Measurements from ENCODE around the gene LINGO1. TPM values are rescaled to one million over a fixed set of nuclear protein-coding genes. Genes with fewer than 3 reads are reported as not detected.

LINGO1 gene
- total and polyA plus RNA-seq, 2 donors (not counting 1 experiment from before 2014, with no cell fraction given), result 0.05 TPM; not detected in 1

- Histone ChIP-seq H3K27ac (ENCODE audit: insufficient read depth, low read length) (no peak overlapping the region), H4K20me1 (ENCODE audit: control insufficient read depth, extremely low read depth, insufficient read depth, low read length) (no peaks in the 10 kb centered on the region), H3K4me3 (replicated peaks in 1 of 4; ENCODE audit: control extremely low read depth in 1 of 4, insufficient read depth in 1 of 4, low read depth in 3 of 4, low read length in 4 of 4) (no peak overlapping the region), H3K9me3 (ENCODE audit: control insufficient read depth, insufficient read depth, low read depth, low read length) (no peaks in the 10 kb centered on the region), H3K79me2 (ENCODE audit: control insufficient read depth, insufficient read depth, low read length) (no peaks in the 10 kb centered on the region), H2AFZ (ENCODE audit: low read length) (no peak overlapping the region), H3K9ac (ENCODE audit: insufficient read depth, low read length) (no peak overlapping the region), H3K36me3 (ENCODE audit: control insufficient read depth, insufficient read depth, low read length) (no peaks in the 10 kb centered on the region), H3K4me2 (ENCODE audit: extremely low read depth, insufficient read depth, low read length) (no peak overlapping the region), H3K4me1 (ENCODE audit: control insufficient read depth, extremely low read depth, insufficient read depth, low read length) (no peaks in the 10 kb centered on the region), H3K27me3 (ENCODE audit: control insufficient read depth, insufficient read depth, low read length) (peaks cover 21% of the 10 kb centered on the region)
- no peak for DNase-seq (ENCODE audit: low read depth in 2 of 2)
- TF ChIP-seq EZH2 (IDR thresholded peaks at IDR 0.05; ENCODE audit: low read length, missing control alignments), result no peak
- TF ChIP-seq, protein P1, sequence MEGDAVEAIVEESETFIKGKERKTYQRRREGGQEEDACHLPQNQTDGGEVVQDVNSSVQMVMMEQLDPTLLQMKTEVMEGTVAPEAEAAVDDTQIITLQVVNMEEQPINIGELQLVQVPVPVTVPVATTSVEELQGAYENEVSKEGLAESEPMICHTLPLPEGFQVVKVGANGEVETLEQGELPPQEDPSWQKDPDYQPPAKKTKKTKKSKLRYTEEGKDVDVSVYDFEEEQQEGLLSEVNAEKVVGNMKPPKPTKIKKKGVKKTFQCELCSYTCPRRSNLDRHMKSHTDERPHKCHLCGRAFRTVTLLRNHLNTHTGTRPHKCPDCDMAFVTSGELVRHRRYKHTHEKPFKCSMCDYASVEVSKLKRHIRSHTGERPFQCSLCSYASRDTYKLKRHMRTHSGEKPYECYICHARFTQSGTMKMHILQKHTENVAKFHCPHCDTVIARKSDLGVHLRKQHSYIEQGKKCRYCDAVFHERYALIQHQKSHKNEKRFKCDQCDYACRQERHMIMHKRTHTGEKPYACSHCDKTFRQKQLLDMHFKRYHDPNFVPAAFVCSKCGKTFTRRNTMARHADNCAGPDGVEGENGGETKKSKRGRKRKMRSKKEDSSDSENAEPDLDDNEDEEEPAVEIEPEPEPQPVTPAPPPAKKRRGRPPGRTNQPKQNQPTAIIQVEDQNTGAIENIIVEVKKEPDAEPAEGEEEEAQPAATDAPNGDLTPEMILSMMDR (conservative IDR thresholded peaks at IDR 0.05 in 1 of 2, IDR thresholded peaks at IDR 0.05 in 1 of 2; ENCODE audit: low read depth in 1 of 2, low read length in 2 of 2), result no peak
Measured at GRCh38 chr15:77653832-77654480, 21.2 kb upstream of the LINGO1 start.

- no peak overlapping the region for H3K4me2 ChIP-seq (ENCODE audit: extremely low read depth, insufficient read depth, low read length)
- H3K4me3 ChIP-seq (replicated peaks in 1 of 4; ENCODE audit: control extremely low read depth in 1 of 4, insufficient read depth in 1 of 4, low read depth in 3 of 4, low read length in 4 of 4), result no peak overlapping the region
- no peak overlapping the region for H3K9ac ChIP-seq (ENCODE audit: insufficient read depth, low read length)
- H3K4me1 ChIP-seq (ENCODE audit: control insufficient read depth, extremely low read depth, insufficient read depth, low read length), result no peaks in the 10 kb centered on the region
- no peaks in the 10 kb centered on the region for H3K79me2 ChIP-seq (ENCODE audit: control insufficient read depth, insufficient read depth, low read length)
- peaks cover 2% of the 10 kb centered on the region for H3K27me3 ChIP-seq (ENCODE audit: control insufficient read depth, insufficient read depth, low read length)
- DNase-seq (ENCODE audit: low read depth in 2 of 2), result no peak
- no peak overlapping the region for H3K27ac ChIP-seq (ENCODE audit: insufficient read depth, low read length)
- no peaks in the 10 kb centered on the region for H3K36me3 ChIP-seq (ENCODE audit: control insufficient read depth, insufficient read depth, low read length)
- TF ChIP-seq, protein P1 (conservative IDR thresholded peaks at IDR 0.05 in 1 of 2, IDR thresholded peaks at IDR 0.05 in 1 of 2; ENCODE audit: low read depth in 1 of 2, low read length in 2 of 2), result peak in 1 of 2 donors; percentile 30
- no peak for TF ChIP-seq EZH2 (IDR thresholded peaks at IDR 0.05; ENCODE audit: low read length, missing control alignments)
- no peaks in the 10 kb centered on the region for H3K9me3 ChIP-seq (ENCODE audit: control insufficient read depth, insufficient read depth, low read depth, low read length)
- H2AFZ ChIP-seq (ENCODE audit: low read length), result no peak overlapping the region
- H4K20me1 ChIP-seq (ENCODE audit: control insufficient read depth, extremely low read depth, insufficient read depth, low read length), result no peaks in the 10 kb centered on the region
Measured at GRCh38 chr15:77650265-77650664, 17.6 kb upstream of the LINGO1 start.

GRCh38 chr15:77649610-77650009, 16.9 kb upstream of the LINGO1 start:
- Histone ChIP-seq H3K27ac (ENCODE audit: insufficient read depth, low read length) (no peak overlapping the region), H3K4me3 (replicated peaks in 1 of 4; ENCODE audit: control extremely low read depth in 1 of 4, insufficient read depth in 1 of 4, low read depth in 3 of 4, low read length in 4 of 4) (no peak overlapping the region), H3K9ac (ENCODE audit: insufficient read depth, low read length) (no peak overlapping the region), H2AFZ (ENCODE audit: low read length) (no peak overlapping the region), H3K36me3 (ENCODE audit: control insufficient read depth, insufficient read depth, low read length) (no peaks in the 10 kb centered on the region), H3K9me3 (ENCODE audit: control insufficient read depth, insufficient read depth, low read depth, low read length) (no peaks in the 10 kb centered on the region), H3K4me1 (ENCODE audit: control insufficient read depth, extremely low read depth, insufficient read depth, low read length) (no peaks in the 10 kb centered on the region), H4K20me1 (ENCODE audit: control insufficient read depth, extremely low read depth, insufficient read depth, low read length) (no peaks in the 10 kb centered on the region), H3K27me3 (ENCODE audit: control insufficient read depth, insufficient read depth, low read length) (peaks cover 2% of the 10 kb centered on the region), H3K4me2 (ENCODE audit: extremely low read depth, insufficient read depth, low read length) (no peak overlapping the region), H3K79me2 (ENCODE audit: control insufficient read depth, insufficient read depth, low read length) (no peaks in the 10 kb centered on the region)
- DNase-seq (ENCODE audit: low read depth in 2 of 2), result no peak
- TF ChIP-seq EZH2 (IDR thresholded peaks at IDR 0.05; ENCODE audit: low read length, missing control alignments), result no peak
- TF ChIP-seq, protein P1 (conservative IDR thresholded peaks at IDR 0.05 in 1 of 2, IDR thresholded peaks at IDR 0.05 in 1 of 2; ENCODE audit: low read depth in 1 of 2, low read length in 2 of 2), result no peak

Data from fibroblast of lung (primary cell).